NCI-H1436 (cell line): ENCODE results near the gene PARD6G.
"Not testable (repeated sequence)": the region's sequence is repeated elsewhere in the genome, so short reads cannot be mapped to it uniquely, and the experiment has no call there.

Source experiments
- DNase-seq: peaks from one replicate; lab custom pipeline; 2025; lab: John Stamatoyannopoulos, UW

Gene PARD6G

GRCh38 chr18:80241919-80242777 lies 5.2 kb downstream of the PARD6G start:
- no peak for DNase-seq

DNA sequence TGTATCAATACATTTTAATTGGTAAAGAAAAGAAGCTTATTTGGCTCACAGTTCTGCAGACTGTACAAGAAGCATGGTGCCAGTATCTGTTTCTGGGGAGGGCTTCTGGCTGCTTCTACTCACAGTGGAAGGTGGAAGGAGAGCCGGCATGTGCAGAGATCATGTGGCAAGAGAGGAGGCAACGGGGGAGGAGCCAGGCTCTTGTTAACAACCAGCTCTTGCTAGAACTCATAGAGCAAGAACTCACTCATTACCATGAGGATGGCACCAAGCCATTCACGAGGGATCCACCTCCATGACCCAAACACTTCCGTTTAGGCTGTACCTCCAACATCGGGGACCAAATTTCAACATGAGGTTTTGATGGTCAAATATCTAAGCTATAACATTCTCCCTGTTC lies 7.5 kb downstream of the PARD6G start:
- no peak for DNase-seq

DNA sequence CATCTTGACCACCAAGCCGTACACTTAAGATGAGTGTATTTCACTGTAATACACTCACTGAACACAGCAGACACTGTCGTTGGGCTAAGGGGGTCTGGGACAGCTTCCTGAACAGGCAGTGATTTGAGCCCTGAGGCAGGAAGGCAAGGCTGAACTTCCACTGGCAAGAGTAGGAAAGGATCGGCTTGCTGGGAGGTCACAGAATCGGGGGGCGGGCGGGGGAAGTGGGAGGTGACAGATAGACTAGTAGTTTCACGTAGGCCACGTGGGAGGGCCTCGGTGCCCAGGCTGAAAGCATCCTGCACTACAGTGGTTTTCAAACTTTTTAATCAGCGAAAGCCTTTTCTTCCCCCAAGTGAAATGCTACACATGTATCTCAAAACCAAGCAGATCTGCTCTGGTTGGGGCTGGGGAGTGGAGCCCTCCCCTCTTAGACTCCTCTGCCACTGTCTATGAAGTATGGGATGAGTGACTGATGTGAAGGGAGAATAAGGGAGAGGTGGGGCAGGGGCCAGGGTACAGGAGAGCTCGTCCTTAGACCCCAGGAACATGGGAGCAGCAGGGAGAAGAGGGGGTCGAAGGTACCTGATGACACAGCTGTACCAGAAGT lies 8.6 kb downstream of the PARD6G start:
- no peak for DNase-seq

DNA sequence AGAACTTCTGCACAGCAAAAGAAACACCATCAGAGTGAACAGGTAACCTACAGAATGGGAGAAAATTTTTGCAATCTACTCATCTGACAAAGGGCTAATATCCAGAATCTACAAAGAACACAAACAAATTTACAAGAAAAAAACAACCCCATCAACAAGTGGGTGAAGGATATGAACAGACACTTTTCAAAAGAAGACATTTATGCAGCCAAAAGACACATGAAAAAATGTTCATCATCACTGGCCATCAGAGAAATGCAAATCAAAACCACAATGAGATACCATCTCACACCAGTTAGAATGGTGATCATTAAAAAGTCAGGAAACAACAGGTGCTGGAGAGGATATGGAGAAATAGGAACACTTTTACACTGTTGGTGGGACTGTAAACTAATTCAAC lies 9.8 kb downstream of the PARD6G start:
- not testable (repeated sequence) for DNase-seq

DNA sequence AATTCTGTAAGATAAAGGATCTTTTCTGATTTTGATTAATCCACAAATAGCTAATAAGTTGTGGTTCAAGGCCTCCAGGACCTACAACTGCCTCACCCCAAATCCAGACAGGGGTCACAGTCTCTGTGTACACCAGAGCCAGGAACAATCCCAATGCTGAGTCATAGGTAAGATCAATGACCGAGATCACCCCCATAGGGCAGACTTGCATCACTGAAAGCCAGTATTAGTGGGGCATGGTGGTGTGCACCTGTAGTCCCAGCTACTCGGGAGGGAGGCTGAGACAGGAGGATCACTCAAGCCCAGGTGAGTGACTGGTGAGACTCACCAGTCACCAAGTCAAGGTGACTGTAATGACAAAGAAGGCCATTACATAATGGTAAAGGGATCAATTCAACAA lies 12.9 kb downstream of the PARD6G start:
- DNase-seq: no peak

DNA sequence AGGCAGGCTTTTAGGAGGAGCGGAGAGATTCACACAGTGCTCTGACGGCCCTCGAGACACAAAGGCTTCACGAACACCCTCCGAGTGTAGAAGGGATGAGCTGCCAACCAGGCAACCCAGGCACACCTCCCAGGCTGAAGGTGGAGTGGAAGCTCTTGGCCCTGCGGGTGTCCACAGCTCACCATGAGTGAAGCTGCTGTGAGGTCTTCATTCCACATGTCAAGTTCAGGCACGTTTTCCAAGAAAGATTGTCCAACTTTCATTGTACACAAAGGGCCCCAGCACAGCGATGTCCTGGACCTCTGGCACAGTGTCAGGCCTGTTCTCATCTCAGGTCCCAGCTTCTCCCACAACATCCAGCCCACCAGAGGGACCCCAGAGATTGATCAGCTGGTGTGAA lies 13.4 kb downstream of the PARD6G start:
- no peak for DNase-seq

DNA sequence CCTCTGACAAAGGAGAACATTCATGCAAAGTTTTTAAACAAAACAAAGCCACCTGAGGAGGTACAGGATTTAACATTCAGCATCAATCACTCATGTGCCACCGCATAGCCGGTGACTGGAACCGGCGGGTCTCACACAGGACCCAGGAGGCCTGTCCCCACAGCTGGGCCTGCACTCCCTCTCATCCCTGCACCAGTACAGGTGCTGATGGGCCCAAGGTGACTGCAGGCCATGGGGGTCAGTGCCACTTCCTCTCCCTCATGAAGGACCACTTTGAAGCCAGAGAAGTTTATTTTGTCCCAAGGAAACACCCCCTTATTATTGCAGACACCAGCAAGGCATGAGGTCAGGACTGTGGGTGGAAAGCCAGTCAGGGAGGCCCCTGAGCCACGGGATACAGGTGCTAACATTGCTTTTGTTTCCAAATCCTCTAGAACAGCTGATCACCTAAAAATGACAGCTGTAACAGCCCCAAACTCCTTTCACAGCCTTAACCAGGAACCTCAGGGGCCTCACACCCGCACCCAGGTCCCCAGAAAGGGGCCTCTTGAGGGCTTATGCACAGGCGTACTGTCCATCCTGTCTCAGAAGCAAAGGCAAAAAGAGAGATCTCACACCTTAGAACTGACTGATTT lies 14.0 kb downstream of the PARD6G start:
- DNase-seq: no peak

DNA sequence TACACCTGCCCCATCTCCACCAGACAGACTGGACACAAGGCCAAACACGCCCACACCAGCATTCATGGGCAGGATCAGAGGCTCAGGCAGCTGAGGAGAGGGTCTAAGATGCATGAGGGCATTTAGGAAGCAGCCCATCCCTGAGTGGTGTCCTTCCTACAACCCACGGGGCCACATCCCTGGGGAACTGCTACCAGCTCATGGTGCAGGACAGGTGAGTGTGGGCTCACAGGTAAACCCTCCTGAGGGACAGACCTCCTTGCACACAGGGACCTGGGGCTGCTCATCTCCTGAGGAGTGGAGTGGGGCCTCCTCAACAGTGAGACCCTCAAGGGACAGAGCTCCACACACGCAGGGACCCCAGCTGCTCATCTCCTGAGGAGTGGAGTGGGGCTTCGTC lies 14.6 kb downstream of the PARD6G start:
- DNase-seq: no peak

DNA sequence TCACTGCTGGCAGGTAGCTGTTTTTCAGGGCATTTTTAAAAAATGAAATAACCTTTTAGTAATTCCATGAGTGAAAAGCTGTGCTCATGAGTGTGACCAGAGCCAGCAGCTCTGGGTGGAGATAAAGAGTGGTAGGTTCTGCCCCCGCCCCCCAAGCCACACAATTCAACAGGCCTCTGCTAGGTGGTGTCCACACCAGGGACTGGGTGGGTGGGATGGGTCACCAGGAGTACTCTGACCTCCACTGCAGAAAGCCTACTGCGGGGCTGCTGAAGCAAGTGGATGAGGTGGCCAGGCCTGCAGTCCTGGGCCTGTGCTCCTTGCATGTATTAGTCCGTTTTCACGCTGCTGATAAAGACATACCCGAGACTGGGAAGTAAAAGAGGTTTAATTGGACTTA lies 15.3 kb downstream of the PARD6G start:
- DNase-seq: no peak

- DNase-seq: no peak
Measured at GRCh38 chr18:80231616-80232015, 15.7 kb downstream of the PARD6G start.

GRCh38 chr18:80231151-80231550 lies 16.2 kb downstream of the PARD6G start:
- DNase-seq: no peak

- no peak for DNase-seq
Measured at GRCh38 chr18:80229766-80230745, 17.3 kb downstream of the PARD6G start.

DNA sequence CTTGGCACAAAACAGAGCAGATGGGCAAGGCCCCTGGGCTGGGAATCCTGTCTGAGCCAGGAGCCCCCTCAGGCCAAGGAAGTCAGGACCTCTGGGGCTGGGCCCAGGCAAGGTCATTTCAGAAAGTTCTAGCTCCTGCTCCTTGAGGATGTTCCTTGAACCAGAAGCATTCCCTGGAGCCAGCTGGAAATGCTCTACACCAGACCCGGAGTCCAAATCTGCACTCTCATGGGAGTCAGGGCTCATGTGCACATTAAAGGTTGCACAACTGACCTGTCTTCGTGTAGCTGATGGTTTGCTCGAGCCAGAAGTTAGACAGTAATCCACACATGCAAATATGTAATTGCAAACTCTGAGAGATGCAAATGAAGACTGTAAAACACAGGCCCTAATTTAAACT lies 18.0 kb downstream of the PARD6G start:
- no peak for DNase-seq

GRCh38 chr18:80228051-80228848 lies 19.1 kb downstream of the PARD6G start:
- no peak for DNase-seq

GRCh38 chr18:80227472-80227871 lies 19.8 kb downstream of the PARD6G start:
- DNase-seq: no peak

GRCh38 chr18:80225685-80226084 lies 21.6 kb downstream of the PARD6G start:
- no peak for DNase-seq

GRCh38 chr18:80223581-80224148 lies 23.6 kb downstream of the PARD6G start:
- no peak for DNase-seq

DNA sequence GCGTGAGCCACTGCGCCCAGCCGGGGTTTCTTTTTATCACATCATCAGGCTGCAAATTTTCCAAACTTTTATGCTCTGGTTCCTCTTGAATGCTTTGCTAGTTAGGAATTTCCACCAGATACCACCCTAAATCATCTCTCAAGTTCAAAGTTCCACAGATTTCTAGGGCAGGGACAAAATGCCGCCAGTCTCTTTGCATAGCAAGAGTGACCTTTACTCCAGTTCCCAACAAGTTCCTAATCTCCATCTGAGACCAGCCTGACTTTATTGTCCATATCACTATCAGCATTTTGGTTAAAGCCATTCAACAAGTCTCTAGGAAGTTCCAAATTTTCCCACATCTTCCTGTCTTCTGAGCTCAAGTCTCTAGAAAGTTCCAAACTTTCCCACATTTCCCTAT lies 27.8 kb downstream of the PARD6G start:
- not testable (repeated sequence) for DNase-seq

DNA sequence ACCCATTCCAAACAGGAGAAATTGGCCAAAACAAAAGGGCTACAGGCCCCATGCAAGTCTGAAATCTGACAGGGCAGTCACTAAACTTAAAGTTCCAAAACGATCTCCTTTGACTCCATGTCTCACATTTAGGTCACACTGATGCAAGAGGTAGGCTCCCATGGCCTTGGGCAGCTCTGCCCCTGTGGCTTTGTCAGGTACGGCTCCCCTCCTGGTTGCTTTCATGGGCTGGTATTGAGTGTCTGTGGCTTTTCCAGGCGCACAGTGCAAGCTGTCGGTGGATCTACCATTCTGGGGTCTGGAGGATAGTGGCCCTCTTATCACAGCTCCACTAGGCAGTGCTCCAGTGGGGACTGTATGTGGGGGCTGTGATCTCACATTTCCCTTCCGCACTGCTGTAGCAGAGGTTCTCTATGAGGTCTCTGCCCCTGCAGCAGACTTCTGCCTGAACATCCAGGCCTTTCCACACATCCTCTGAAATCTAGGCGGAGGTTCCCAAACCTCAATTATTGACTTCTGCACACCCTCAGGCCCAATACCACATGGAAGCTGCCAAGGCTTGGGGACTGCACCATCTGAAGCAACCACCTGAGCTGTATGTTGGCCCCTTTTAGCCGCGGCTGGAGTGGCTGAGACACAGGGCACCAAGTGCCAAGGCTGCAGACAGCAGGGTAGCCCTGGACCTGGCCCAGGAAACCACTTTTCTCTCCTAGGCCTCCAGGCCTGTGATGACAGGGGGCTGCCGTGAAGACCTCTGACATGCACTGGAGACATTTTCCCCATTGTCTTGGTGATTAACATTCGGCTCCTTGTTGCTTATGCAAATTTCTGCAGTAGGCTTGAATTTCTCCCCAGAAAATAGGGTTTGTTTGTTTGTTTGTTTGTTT lies 28.7 kb downstream of the PARD6G start:
- DNase-seq: no peak

DNA sequence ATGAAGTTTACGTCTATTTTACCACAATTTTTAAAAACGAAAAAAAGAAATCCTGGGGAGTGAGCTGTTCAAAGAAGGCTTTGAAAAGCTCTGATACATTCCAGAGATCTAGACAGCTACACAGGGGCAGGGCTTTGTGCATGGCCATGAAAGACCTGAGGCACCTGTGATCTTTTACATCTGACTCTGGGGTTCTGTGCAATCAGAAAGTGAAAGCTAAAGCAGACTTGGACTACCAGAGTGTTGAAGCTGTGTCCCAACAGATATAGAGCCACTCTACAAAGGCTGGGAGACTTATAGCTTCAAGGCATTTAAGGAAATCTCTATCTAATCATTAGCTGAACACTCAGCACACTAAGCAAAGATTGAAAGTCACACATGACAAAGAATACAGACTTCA lies 34.1 kb downstream of the PARD6G start:
- no peak for DNase-seq
